Measurements from ENCODE around the gene MN1.

Gene MN1

DNA sequence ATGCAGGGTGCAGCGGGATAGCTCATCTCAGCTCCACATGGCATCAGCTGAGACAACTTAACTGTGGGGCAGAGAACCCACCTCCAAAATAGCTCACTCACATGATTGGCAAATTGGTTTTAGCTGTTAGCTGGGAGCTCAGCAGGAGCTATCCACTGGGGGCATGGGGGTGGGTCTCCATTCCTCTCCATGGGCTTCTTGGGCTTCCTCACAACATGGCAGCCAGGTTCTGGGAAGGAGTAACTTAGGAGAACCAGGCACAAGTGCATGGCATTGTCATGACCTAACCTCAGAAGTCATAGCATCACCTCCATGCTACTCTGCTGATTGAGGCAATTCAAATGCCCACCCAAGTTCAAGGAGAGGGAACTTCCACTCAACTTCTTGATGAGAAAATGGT, 85.5 kb downstream of the MN1 start:
- no peak for DNase-seq (ENCODE audit: low read depth in 3 of 3)

DNA sequence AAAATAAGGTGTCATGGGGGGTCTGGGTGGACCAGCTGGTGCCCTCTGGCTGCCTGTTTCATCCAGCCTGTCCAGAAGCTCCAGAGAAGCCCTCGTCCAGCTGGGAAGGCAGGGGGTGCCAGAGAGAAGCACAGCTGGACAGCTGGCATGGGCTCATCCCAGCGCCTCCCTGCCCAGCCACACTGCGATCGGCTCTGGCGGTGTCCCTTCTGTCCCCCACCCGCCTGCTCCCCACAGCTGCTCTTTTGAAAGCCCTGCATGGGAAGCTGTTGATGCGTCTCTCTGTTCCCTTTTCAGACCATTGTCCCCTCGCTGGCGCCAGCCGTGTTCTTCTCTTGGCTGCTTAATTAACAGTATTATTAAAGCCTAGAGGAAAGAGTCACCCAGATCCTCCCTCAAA, 86.5 kb downstream of the MN1 start:
- DNase-seq (ENCODE audit: low read depth in 3 of 3): no peak

DNA sequence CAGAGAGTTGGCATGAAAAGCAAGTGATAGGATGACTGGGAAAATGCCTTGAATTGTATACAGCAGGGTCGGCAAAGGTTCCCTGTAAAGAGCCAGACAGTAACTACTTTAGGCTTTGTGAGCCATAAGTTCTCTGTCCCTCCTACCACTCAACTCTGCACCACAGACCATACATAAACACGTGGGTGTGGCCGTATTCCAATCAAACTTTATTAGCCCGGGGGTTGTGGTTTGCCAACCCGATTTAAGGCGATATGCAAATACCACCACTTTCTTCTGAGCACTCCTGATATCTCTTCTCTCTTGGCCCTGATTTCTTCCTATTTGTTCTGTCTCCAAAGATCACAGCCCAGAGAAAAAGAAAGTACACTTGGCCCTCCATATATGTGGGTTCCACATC, 87.5 kb downstream of the MN1 start:
- no peak for DNase-seq (ENCODE audit: low read depth in 3 of 3)

DNA sequence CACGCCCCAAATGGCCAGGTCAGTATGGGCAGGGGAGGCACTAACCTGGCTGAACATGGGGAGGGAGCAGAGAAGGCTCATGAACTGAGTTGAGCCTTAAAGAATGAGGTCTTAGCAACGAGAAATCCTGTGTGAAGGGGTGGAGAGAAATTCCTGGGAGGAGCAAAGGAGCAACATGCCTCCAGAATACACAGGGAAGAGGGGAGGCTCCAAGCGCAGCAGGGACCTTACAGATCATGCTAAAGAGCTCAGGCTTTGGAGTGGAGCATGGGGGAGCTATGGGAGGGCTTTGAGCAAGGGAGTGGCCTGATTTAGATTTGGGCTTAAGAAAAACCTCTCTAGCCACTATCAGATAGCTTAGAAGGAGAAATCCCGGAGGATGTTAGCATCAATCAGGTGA, 88.1 kb downstream of the MN1 start:
- DNase-seq (ENCODE audit: low read depth in 3 of 3): no peak

- no peak for DNase-seq (ENCODE audit: low read depth in 3 of 3)
Observed at GRCh38 chr22:27711756-27712155, 89.8 kb downstream of the MN1 start.

DNA sequence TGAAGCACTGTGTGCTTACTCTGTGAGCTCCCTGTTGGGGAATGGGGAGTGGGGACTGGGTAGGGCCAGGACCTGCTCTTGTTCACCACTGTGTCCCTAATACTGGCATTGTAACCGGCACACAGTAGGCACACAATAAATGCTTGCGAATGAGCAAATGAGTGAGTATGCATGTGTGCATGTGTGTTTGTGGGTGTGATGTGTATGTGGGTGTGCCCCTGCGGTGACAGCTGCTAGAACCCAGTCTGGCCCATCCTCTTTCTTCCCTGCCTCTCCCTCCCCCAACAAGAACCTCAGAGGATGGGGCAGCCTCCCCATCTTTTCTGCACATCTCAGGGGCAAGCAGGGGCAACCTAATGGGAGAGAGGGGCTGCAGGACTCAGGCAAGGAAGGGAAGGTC, 90.5 kb downstream of the MN1 start:
- DNase-seq (ENCODE audit: low read depth in 3 of 3): no peak

DNA sequence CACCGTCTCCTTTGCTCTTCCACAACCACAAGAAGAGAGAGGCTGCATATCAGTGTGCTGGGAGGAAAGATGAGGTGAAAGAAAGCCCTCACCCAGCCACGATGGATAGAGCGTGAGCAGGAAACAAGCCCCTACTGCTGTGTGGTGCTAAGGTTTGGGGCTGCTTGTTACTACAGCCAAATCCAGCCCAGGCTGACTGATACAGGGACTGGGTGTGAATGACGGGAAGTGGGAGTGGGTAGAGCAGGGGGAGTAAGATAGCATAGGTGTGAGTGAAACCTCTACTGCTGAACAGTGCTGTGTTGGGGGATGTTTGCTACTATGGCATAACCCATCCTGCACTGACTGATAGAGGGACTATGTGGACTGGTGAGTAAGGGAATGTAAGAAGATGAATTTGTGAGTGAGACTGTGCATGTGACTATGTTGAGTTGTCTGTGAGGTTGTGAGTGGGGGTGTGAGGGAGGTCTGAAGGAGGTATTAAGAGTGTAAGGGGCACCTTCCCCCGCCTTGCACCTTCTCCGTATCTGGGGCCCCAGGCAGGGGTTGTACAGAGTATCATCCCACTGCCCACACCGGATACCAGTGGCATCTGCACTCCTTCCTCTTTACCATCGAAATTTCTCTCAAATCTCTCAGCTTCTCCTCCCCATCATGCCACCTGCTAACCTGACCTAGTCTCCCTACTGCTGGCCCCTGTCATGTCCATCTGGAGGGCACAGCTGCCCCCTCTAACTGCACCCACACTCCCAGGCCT, 91.5 kb downstream of the MN1 start:
- DNase-seq (ENCODE audit: low read depth in 3 of 3): no peak

DNA sequence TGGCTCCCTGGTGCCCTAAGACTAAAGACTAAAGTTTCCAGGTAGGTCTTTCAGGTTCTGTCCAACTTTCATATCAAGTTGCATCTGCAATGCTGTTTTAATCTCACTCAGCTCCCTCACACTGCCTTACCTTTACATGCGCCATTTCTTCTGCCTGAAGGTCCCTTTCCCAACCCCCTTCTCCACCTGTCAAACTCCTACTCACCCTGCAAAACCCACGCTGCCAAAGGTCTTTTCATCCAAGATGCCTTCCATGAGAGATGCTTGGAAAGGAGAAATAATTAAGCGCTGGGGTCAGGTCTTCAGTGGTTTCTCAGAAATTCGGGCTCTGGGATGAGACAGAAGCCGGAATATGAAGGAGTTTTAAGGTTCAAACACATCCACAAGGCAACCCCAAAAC, 95.1 kb downstream of the MN1 start:
- DNase-seq (ENCODE audit: low read depth in 3 of 3): no peak

GRCh38 chr22:27705408-27706080, 96.0 kb downstream of the MN1 start:
- DNase-seq (ENCODE audit: low read depth in 3 of 3): no peak

- no peak for DNase-seq (ENCODE audit: low read depth in 3 of 3)
Observed at GRCh38 chr22:27704581-27704980, 97.0 kb downstream of the MN1 start.

- DNase-seq (ENCODE audit: low read depth in 3 of 3): no peak
Observed at GRCh38 chr22:27699383-27700019, 102.1 kb downstream of the MN1 start.

DNA sequence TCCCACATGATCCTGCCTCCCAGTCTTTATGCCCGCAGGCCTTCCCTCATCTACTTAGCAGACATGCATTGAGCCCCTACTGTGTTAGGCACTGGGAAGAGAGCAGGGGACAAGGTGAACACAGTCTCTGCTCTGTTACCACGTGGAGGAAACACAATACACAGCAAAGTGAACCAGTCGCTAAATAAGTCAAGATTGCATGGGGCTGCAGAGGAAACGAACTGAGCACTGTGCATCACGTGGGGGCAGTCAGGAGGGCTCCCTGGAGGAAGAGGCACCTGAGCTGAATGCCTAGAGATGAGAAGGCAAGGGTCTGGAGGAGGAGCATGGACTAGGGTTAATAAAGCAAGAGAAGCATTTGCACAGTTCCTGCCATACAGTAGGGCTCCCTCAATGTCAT, 102.7 kb downstream of the MN1 start:
- no peak for DNase-seq (ENCODE audit: low read depth in 3 of 3)

Data from stimulated activated CD4-positive, alpha-beta T cell treated with anti-CD3 and anti-CD28 coated beads, TNF-alpha, amount 100 ng/mL, for 4 hours (primary cell).